MM.1S (cell line): ENCODE data around the gene CHCHD3.
A peak's percentile ranks its signal among the peaks of the same experiment; 100 is the strongest.
"Not testable (repeated sequence)": the region's sequence is repeated elsewhere in the genome, so short reads cannot be mapped to it uniquely, and the experiment has no call there.

Source experiments
- DNase-seq: peaks from one replicate; pipeline ENCODE4 v3.0.0-alpha.2; 2015
- H2AFZ ChIP-seq: fragments of 300-600 bp; sonication (generic); 2 replicates; pipeline ENCODE4 v1.6.0; 2016; ENCODE audit warnings: antibody characterized with exemption, low read length
- H3F3A ChIP-seq: fragments of 300-600 bp; sonication (generic); 2 replicates; pipeline ENCODE4 v1.6.1; 2016; ENCODE audit warnings: mild to moderate bottlenecking, antibody characterized with exemption, low read length, moderate library complexity, mixed read lengths; ENCODE audit not compliant: insufficient read depth
- H3K27ac ChIP-seq: fragments of 300-600 bp; sonication (generic); 2 replicates; pipeline ENCODE4 v1.5.1; 2016; ENCODE audit warnings: mild to moderate bottlenecking, low read length
- H3K27me3 ChIP-seq: fragments of 300-600 bp; sonication (generic); replicated peaks from 2 replicates; pipeline ENCODE4 v1.6.0; 2016; ENCODE audit warnings: low read length; ENCODE audit not compliant: insufficient read depth
- H3K36me3 ChIP-seq: fragments of 300-600 bp; sonication (generic); replicated peaks from 2 replicates; pipeline ENCODE4 v1.6.1; 2016; ENCODE audit warnings: mild to moderate bottlenecking, low read length, mixed read lengths; ENCODE audit not compliant: insufficient read depth
- H3K4me1 ChIP-seq: fragments of 300-600 bp; sonication (generic); 2 replicates; pipeline ENCODE4 v1.6.1; 2016; ENCODE audit warnings: low read length, mixed read lengths
- H3K4me2 ChIP-seq: fragments of 300-600 bp; sonication (generic); 2 replicates; pipeline ENCODE4 v1.6.0; 2016; ENCODE audit warnings: low read depth, low read length
- H3K4me3 ChIP-seq: fragments of 300-600 bp; sonication (generic); 2 replicates; pipeline ENCODE4 v1.5.1; 2016; ENCODE audit warnings: low read length, mixed read lengths
- H3K79me2 ChIP-seq: fragments of 300-600 bp; sonication (generic); 2 replicates; pipeline ENCODE4 v1.6.1; 2016; ENCODE audit warnings: mixed run types, low read length, mixed read lengths
- H3K9ac ChIP-seq: fragments of 300-600 bp; sonication (generic); 2 replicates; pipeline ENCODE4 v1.6.1; 2016; ENCODE audit warnings: low read length, mixed read lengths
- H3K9me2 ChIP-seq: fragments of 300-600 bp; sonication (generic); replicated peaks from 2 replicates; pipeline ENCODE4 v1.6.1; 2016; ENCODE audit warnings: mild to moderate bottlenecking, low read length, mixed read lengths; ENCODE audit not compliant: insufficient read depth
- H3K9me3 ChIP-seq: fragments of 300-600 bp; sonication (generic); replicated peaks from 2 replicates; pipeline ENCODE4 v1.6.1; 2016; ENCODE audit warnings: mild to moderate bottlenecking, low read length, mixed read lengths; ENCODE audit not compliant: insufficient read depth
- H4K20me1 ChIP-seq: fragments of 300-600 bp; sonication (generic); 2 replicates; pipeline ENCODE4 v1.6.1; 2016; ENCODE audit warnings: mild to moderate bottlenecking, low read length, moderate library complexity, mixed read lengths; ENCODE audit not compliant: insufficient read depth
- CTCF ChIP-seq: fragments of 300-600 bp; sonication (generic); IDR thresholded peaks from 2 replicates; pipeline ENCODE4 v1.5.1; 2016; ENCODE audit warnings: antibody characterized with exemption, low read length, mixed read lengths
- EZH2 ChIP-seq: fragments of 300-600 bp; sonication (generic); optimal IDR thresholded peaks from 2 replicates; pipeline ENCODE3; 2017; ENCODE audit warnings: low read depth, mild to moderate bottlenecking, antibody characterized with exemption, low read length, mixed read lengths
- EZH2phosphoT487 ChIP-seq: fragments of 300-600 bp; sonication (generic); IDR thresholded peaks from 2 replicates; pipeline ENCODE4 v1.6.1; 2018; ENCODE audit warnings: antibody characterized with exemption, low read length

The CHCHD3 gene

GRCh38 chr7:132977234-132977633 is 104.7 kb downstream of the CHCHD3 start:
- Histone ChIP-seq H3K36me3 (0 out of 2 replicates have a peak, but pooled peaks cover 11% of the 10 kb centered on the region), H3K4me3 (no peak overlapping the region), H3K9me2 (no peaks in the 10 kb centered on the region; the same call in 1 of the 2 replicates), H3F3A (no peaks in the 10 kb centered on the region), H3K27ac (no peak overlapping the region), H3K9ac (no peak overlapping the region), H3K9me3 (no peaks in the 10 kb centered on the region), H3K79me2 (peaks cover 61% of the 10 kb centered on the region), H2AFZ (no peak overlapping the region), H4K20me1 (no peaks in the 10 kb centered on the region; the same call in 1 of the 2 replicates), H3K27me3 (no peaks in the 10 kb centered on the region), H3K4me1 (no peaks in the 10 kb centered on the region), H3K4me2 (no peak overlapping the region)
- TF ChIP-seq EZH2: no peak
- TF ChIP-seq EZH2phosphoT487: no peak
- no peak for DNase-seq

GRCh38 chr7:132972745-132973144 is 109.1 kb downstream of the CHCHD3 start:
- Histone ChIP-seq H4K20me1 (no peaks in the 10 kb centered on the region), H3K4me2 (no peak overlapping the region), H3K27ac (no peak overlapping the region), H3K36me3 (0 out of 2 replicates have a peak, but pooled peaks cover 11% of the 10 kb centered on the region), H3K9ac (no peak overlapping the region), H3K4me3 (no peak overlapping the region), H2AFZ (no peak overlapping the region), H3F3A (no peaks in the 10 kb centered on the region), H3K4me1 (peaks cover 20% of the 10 kb centered on the region), H3K9me3 (no peaks in the 10 kb centered on the region), H3K27me3 (no peaks in the 10 kb centered on the region), H3K9me2 (no peaks in the 10 kb centered on the region), H3K79me2 (peaks cover 38% of the 10 kb centered on the region)
- DNase-seq: no peak
- TF ChIP-seq EZH2phosphoT487 (no peak), EZH2 (no peak), CTCF (no peak)

- H3K9me3 ChIP-seq: no peaks in the 10 kb centered on the region
- no peak for DNase-seq
- no peak overlapping the region for H3K4me2 ChIP-seq
- H3K79me2 ChIP-seq: peaks cover 38% of the 10 kb centered on the region
- no peak overlapping the region for H2AFZ ChIP-seq
- 0 out of 2 replicates have a peak, but pooled peaks cover 3% of the 10 kb centered on the region for H4K20me1 ChIP-seq
- peaks cover 20% of the 10 kb centered on the region for H3K4me1 ChIP-seq
- H3F3A ChIP-seq: no peaks in the 10 kb centered on the region
- no peak for TF ChIP-seq CTCF
- no peak for TF ChIP-seq EZH2phosphoT487
- no peak for TF ChIP-seq EZH2
- H3K9me2 ChIP-seq: no peaks in the 10 kb centered on the region
- H3K27me3 ChIP-seq: no peaks in the 10 kb centered on the region
- 0 out of 2 replicates have a peak, but pooled peaks cover 11% of the 10 kb centered on the region for H3K36me3 ChIP-seq
- no peak overlapping the region for H3K27ac ChIP-seq
- no peak overlapping the region for H3K4me3 ChIP-seq
- H3K9ac ChIP-seq: no peak overlapping the region
Measured at GRCh38 chr7:132970257-132970656, 111.6 kb downstream of the CHCHD3 start.

- Histone ChIP-seq H3K9me2 (no peaks in the 10 kb centered on the region), H3K4me1 (peaks cover 20% of the 10 kb centered on the region), H2AFZ (no peak overlapping the region), H3K79me2 (peaks cover 45% of the 10 kb centered on the region), H3K9me3 (no peaks in the 10 kb centered on the region), H3K27me3 (no peaks in the 10 kb centered on the region), H3K4me2 (peak overlapping the region; percentile 31), H3K27ac (no peak overlapping the region), H3F3A (no peaks in the 10 kb centered on the region), H3K9ac (no peak overlapping the region), H3K4me3 (no peak overlapping the region), H4K20me1 (0 out of 2 replicates have a peak, but pooled peaks cover 3% of the 10 kb centered on the region), H3K36me3 (0 out of 2 replicates have a peak, but pooled peaks cover 8% of the 10 kb centered on the region)
- no peak for TF ChIP-seq EZH2
- no peak for TF ChIP-seq EZH2phosphoT487
- TF ChIP-seq CTCF: no peak
- DNase-seq: no peak
Measured at GRCh38 chr7:132969520-132969919, 112.4 kb downstream of the CHCHD3 start.

- H3K27me3 ChIP-seq, H2AFZ ChIP-seq, H3K9me2 ChIP-seq, H3F3A ChIP-seq, H3K4me3 ChIP-seq, H3K27ac ChIP-seq, H3K9me3 ChIP-seq, H3K9ac ChIP-seq, H4K20me1 ChIP-seq, H3K4me2 ChIP-seq, DNase-seq, H3K36me3 ChIP-seq: not testable (repeated sequence)
- Histone ChIP-seq H3K4me1 (peaks cover 20% of the 10 kb centered on the region), H3K79me2 (peaks cover 48% of the 10 kb centered on the region)
Measured at GRCh38 chr7:132967470-132967848, 114.4 kb downstream of the CHCHD3 start.
